ENCODE results near the gene HDAC4.

HDAC4 gene

DNA sequence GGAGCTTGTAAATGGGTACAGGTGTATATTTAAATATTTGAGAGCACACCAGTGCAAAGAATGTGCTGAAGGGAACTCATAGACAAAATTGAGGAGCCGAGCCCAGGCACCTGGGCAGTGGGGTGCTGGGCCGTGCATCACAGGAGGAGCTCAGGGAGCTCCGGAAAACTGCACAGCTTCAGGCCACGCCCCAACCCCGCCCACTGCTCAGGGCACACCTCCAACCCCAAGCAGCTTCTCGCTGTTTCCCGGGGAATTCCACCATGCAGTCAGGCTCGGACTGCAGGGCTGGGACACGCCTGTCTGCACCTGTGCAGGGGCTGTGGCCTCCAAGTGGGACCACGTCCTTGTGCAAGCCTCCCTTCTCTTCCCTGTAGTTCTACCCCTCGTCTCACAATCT, 243.0 kb downstream of the HDAC4 start:
- Histone ChIP-seq H3K27me3 (replicated peaks) (no peaks in the 10 kb centered on the region), H3K27ac (no peak overlapping the region), H3K36me3 (replicated peaks) (no peaks in the 10 kb centered on the region), H3K4me3 (ENCODE audit: low read depth, low read length) (no peak overlapping the region)
- in situ Hi-C loops (cut with HindIII; ENCODE audit: low pct_ligation_motif_present, low sequenced_read_pairs), result no loop called here
- TF ChIP-seq, protein P1, sequence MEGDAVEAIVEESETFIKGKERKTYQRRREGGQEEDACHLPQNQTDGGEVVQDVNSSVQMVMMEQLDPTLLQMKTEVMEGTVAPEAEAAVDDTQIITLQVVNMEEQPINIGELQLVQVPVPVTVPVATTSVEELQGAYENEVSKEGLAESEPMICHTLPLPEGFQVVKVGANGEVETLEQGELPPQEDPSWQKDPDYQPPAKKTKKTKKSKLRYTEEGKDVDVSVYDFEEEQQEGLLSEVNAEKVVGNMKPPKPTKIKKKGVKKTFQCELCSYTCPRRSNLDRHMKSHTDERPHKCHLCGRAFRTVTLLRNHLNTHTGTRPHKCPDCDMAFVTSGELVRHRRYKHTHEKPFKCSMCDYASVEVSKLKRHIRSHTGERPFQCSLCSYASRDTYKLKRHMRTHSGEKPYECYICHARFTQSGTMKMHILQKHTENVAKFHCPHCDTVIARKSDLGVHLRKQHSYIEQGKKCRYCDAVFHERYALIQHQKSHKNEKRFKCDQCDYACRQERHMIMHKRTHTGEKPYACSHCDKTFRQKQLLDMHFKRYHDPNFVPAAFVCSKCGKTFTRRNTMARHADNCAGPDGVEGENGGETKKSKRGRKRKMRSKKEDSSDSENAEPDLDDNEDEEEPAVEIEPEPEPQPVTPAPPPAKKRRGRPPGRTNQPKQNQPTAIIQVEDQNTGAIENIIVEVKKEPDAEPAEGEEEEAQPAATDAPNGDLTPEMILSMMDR (IDR thresholded peaks at IDR 0.05; ENCODE audit: low read depth, low read length, missing control alignments), result no peak
- no peak for DNase-seq

DNA sequence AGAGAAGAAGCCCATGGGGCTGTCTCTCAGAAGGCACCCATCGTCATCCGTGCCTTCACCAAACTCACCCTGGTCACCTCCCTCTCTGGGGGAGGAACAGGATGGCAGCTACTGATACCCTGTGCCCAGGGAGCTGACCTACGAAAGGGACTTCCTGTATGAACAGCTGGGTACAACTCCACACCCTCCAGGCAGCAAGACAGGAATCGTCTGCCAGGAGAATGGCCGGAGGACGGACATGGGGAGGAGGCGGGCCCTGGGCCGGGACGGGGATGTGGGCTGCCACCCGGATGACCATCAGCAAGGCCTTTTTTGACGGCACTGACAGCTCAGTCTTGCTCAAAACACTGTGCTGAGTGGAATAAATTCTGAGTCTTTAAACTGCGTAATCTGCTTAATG, 243.6 kb downstream of the HDAC4 start:
- no peak for DNase-seq
- Histone ChIP-seq H3K27ac (no peak overlapping the region), H3K4me3 (ENCODE audit: low read depth, low read length) (no peak overlapping the region), H3K36me3 (replicated peaks) (no peaks in the 10 kb centered on the region), H3K27me3 (replicated peaks) (no peaks in the 10 kb centered on the region)
- TF ChIP-seq, protein P1 (IDR thresholded peaks at IDR 0.05; ENCODE audit: low read depth, low read length, missing control alignments), result no peak
- in situ Hi-C loops (cut with HindIII; ENCODE audit: low pct_ligation_motif_present, low sequenced_read_pairs), result no loop called here

DNA sequence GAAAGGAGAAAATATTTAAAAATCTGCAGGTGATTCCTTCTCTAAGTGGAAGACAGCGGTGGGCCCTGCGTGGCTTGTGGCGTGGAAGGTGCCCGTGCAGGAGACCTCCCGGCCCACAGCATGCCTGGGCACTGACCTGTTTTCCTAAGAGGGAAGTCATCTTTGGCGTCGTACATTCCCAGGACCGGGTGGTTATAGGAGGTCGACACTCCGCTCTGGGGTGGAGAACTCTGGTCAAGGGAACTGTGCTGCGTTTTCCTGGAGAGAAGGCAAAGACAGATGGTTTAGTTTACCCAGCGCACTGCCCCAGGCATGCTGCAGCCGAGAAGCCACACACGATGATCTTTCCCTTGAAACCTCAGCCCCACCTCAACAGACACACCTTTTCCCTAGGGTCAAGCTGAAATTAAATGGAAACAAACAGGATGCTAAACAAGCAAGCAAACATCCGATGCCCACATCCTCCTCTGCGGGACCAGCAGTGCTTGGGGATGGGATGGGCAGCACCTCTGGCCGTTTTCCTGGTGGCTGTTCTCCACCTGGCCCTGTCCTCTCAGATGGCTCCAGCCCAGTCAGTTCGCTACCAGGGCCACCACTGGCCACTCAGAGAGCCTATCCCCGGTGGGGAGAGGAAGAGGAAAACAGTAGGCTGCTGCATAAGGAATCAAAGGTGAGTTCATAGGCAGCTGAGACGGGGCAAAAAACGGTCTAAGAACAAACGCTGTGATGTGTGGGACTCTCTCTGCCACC, 244.1 kb downstream of the HDAC4 start:
- DNase-seq, result no peak
- no peak overlapping the region for H3K27ac ChIP-seq
- H3K4me3 ChIP-seq (ENCODE audit: low read depth, low read length), result no peak overlapping the region
- H3K36me3 ChIP-seq (replicated peaks), result no peaks in the 10 kb centered on the region
- no peaks in the 10 kb centered on the region for H3K27me3 ChIP-seq (replicated peaks)
- in situ Hi-C loops (cut with HindIII; ENCODE audit: low pct_ligation_motif_present, low sequenced_read_pairs), result no loop called here
- TF ChIP-seq, protein P1 (IDR thresholded peaks at IDR 0.05; ENCODE audit: low read depth, low read length, missing control alignments), result no peak

DNA sequence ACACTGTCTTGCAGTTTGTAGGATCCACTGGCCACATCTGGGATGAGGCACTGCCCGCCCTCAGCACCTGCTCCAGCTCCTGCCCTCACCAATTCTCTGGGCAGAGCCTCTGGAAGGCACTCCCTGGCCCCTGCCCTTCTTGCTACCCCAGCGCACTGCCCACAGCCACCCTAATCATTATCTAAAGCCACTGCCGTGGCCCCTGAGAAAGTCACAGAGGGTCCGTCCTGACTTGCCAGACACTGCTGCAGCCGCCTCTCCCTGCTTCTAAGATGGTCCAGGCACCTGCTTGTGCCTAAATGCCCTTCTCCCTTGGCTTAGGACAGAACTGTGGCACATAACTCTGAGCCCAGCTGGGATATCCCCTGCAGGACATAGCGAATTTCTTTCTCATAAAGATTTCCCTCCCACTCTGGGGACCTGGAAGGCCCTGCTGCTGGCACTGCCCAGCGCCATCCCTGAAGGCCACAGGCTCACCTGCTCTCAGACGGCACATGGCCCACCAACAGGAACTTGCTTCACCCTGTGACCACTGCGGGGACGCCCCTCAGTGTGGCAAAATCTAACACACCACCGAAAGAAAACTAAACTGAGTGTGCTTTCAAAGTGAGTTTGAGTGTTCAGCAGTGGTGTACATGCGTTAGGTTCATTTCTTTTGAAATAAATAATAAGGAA, 244.9 kb downstream of the HDAC4 start:
- no peak for DNase-seq
- in situ Hi-C loops (cut with HindIII; ENCODE audit: low pct_ligation_motif_present, low sequenced_read_pairs), result no loop called here

DNA sequence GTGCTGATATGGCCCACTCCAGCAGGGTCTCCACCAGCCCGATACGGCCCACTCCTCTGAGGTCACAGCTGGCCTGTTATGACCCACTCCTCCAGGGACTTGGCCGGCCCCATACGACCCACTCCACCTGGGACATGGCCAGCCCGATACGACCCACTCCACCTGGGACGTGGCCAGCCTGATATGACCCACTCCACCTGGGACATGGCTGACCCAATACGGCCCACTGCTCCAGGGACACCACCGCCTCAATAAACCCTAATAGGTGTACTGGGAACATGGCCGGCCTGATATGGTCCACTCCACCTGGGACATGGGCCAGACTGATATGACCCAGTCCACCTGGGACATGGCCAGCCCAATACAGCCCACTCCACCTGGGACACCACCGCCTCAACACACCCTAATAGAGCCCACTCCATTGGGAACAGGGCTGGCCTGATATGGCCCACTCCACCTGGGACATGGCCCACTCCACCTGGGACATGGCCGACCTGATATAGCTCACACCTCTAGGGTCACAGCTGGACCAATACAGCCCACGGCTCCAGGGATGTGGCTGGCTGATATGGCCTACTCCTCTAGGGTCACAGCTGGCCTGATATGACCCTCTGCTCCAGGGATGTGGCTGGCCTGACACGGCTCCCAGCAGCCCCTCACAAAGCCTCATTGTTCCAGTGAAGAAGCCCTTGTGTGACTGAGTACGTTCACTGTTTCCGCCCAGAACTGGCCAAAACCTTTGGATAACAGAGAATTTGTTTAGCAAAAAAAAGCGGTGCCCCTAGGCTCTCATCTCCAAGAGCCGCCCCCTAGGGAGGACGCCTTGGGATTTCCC, 245.6 kb downstream of the HDAC4 start:
- no peak for DNase-seq
- in situ Hi-C loops (cut with HindIII; ENCODE audit: low pct_ligation_motif_present, low sequenced_read_pairs), result no loop called here
- no peaks in the 10 kb centered on the region for H3K27me3 ChIP-seq (replicated peaks)
- TF ChIP-seq, protein P1 (IDR thresholded peaks at IDR 0.05; ENCODE audit: low read depth, low read length, missing control alignments), result no peak
- H3K4me3 ChIP-seq (ENCODE audit: low read depth, low read length), result no peak overlapping the region
- H3K27ac ChIP-seq, result no peak overlapping the region
- H3K36me3 ChIP-seq (replicated peaks), result no peaks in the 10 kb centered on the region

More for the DNA sequence above, 244.9 kb downstream of the HDAC4 start:
- TF ChIP-seq, protein P1 (IDR thresholded peaks at IDR 0.05; ENCODE audit: low read depth, low read length, missing control alignments), result no peak
- no peaks in the 10 kb centered on the region for H3K27me3 ChIP-seq (replicated peaks)
- H3K27ac ChIP-seq, result no peak overlapping the region
- H3K36me3 ChIP-seq (replicated peaks), result no peaks in the 10 kb centered on the region
- no peak overlapping the region for H3K4me3 ChIP-seq (ENCODE audit: low read depth, low read length)
